ENCODE results near the gene BHLHE23. TPM values are rescaled to one million over a fixed set of nuclear protein-coding genes. Genes with fewer than 3 reads are reported as not detected.

BHLHE23 gene
- total RNA-seq, 1 donor from 2014 or later, result not detected

- no peak for DNase-seq (ENCODE audit: low read depth)
Measured at GRCh38 chr20:63026582-63027165, 19.9 kb upstream of the BHLHE23 start.

- peak; percentile 33 for DNase-seq (ENCODE audit: low read depth)
Measured at GRCh38 chr20:63025534-63026331, 19.0 kb upstream of the BHLHE23 start.

GRCh38 chr20:63024573-63025392 is 18.0 kb upstream of the BHLHE23 start:
- DNase-seq (ENCODE audit: low read depth), result no peak

GRCh38 chr20:63023936-63024571 is 17.3 kb upstream of the BHLHE23 start:
- no peak for DNase-seq (ENCODE audit: low read depth)

- DNase-seq (ENCODE audit: low read depth), result no peak
Measured at GRCh38 chr20:63023071-63023935, 16.5 kb upstream of the BHLHE23 start.

GRCh38 chr20:63022501-63022900 is 15.7 kb upstream of the BHLHE23 start:
- DNase-seq (ENCODE audit: low read depth), result no peak

- DNase-seq (ENCODE audit: low read depth), result no peak
Measured at GRCh38 chr20:63021356-63022321, 14.9 kb upstream of the BHLHE23 start.

GRCh38 chr20:63020681-63021080 is 13.9 kb upstream of the BHLHE23 start:
- DNase-seq (ENCODE audit: low read depth), result no peak

GRCh38 chr20:63017826-63018411 is 11.2 kb upstream of the BHLHE23 start:
- DNase-seq (ENCODE audit: low read depth), result no peak

GRCh38 chr20:63017076-63017825 is 10.5 kb upstream of the BHLHE23 start:
- DNase-seq (ENCODE audit: low read depth), result no peak

- DNase-seq (ENCODE audit: low read depth), result no peak
Measured at GRCh38 chr20:63016514-63017075, 9.8 kb upstream of the BHLHE23 start.

- DNase-seq (ENCODE audit: low read depth), result no peak
Measured at GRCh38 chr20:63015662-63016361, 9.0 kb upstream of the BHLHE23 start.

GRCh38 chr20:63015147-63015661 is 8.4 kb upstream of the BHLHE23 start:
- DNase-seq (ENCODE audit: low read depth), result no peak

GRCh38 chr20:63014710-63015109 is 7.9 kb upstream of the BHLHE23 start:
- peak; percentile 54 for DNase-seq (ENCODE audit: low read depth)

GRCh38 chr20:63014287-63014686 is 7.5 kb upstream of the BHLHE23 start:
- DNase-seq (ENCODE audit: low read depth), result no peak

GRCh38 chr20:63013207-63013606 is 6.4 kb upstream of the BHLHE23 start:
- no peak for DNase-seq (ENCODE audit: low read depth)

GRCh38 chr20:63011798-63012197 is 5.0 kb upstream of the BHLHE23 start:
- peak; percentile 59 for DNase-seq (ENCODE audit: low read depth)
